Measurements from ENCODE around the gene LRG1. TPM values are rescaled to one million over a fixed set of nuclear protein-coding genes. Genes with fewer than 3 reads are reported as not detected.

LRG1 gene
- polyA plus RNA-seq, 1 donor (not counting 4 experiments of a cell fraction or from before 2014, with no cell fraction given): 1.2 TPM

DNA sequence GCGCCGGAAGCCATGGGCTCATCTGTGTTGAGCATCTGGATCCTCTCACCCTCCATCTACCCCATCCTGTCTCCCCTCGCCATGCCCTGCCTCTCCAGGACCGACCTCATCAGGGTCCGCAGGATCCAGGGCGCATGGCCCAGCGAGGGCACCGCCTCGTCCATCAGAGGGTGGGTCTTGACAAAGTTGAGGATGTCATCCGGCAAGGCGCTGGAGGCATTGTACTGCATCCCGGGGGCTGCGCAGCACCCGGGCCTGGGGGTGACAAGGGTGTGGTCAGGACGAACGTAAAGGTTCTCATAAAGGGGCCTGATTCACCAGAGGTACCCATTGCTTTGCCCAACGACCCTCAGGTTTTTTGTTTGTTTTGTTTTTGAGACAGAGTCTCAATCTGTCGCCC, 10.2 kb upstream of the LRG1 start:
- H3K9me1 ChIP-seq (ENCODE audit: control insufficient read depth, extremely low read depth, insufficient read depth, low read length): no peaks in the 10 kb centered on the region
- no peaks in the 10 kb centered on the region for H4K20me1 ChIP-seq (ENCODE audit: control insufficient read depth, extremely low read depth, insufficient read depth, low read length)
- dilution Hi-C loops (cut with MboI; ENCODE audit: extremely low pct_ligation_motif_present, low sequenced_read_pairs): no loop called here
- no peaks in the 10 kb centered on the region for H3K36me3 ChIP-seq (ENCODE audit: control insufficient read depth in 2 of 2, extremely low read depth in 1 of 2, insufficient read depth in 2 of 2, low read length in 2 of 2)
- no peak overlapping the region for H3K4me2 ChIP-seq (ENCODE audit: control insufficient read depth, extremely low read depth, insufficient read depth, low read depth, low read length)
- H3K9me3 ChIP-seq (ENCODE audit: control insufficient read depth, low read depth, low read length): no peaks in the 10 kb centered on the region
- no peak overlapping the region for H3K4me3 ChIP-seq (ENCODE audit: control insufficient read depth in 2 of 3, extremely low read depth in 1 of 3, insufficient read depth in 2 of 3, low read depth in 1 of 3, low read length in 3 of 3)
- no peak for FAIRE-seq
- H2AFZ ChIP-seq (ENCODE audit: control insufficient read depth, low read length): no peak overlapping the region
- no peaks in the 10 kb centered on the region for H3K4me1 ChIP-seq (ENCODE audit: control insufficient read depth, extremely low read depth, insufficient read depth, low read length)
- DNase-seq (ENCODE audit: low read depth, low spot score): no peak
- TF ChIP-seq, protein P1, sequence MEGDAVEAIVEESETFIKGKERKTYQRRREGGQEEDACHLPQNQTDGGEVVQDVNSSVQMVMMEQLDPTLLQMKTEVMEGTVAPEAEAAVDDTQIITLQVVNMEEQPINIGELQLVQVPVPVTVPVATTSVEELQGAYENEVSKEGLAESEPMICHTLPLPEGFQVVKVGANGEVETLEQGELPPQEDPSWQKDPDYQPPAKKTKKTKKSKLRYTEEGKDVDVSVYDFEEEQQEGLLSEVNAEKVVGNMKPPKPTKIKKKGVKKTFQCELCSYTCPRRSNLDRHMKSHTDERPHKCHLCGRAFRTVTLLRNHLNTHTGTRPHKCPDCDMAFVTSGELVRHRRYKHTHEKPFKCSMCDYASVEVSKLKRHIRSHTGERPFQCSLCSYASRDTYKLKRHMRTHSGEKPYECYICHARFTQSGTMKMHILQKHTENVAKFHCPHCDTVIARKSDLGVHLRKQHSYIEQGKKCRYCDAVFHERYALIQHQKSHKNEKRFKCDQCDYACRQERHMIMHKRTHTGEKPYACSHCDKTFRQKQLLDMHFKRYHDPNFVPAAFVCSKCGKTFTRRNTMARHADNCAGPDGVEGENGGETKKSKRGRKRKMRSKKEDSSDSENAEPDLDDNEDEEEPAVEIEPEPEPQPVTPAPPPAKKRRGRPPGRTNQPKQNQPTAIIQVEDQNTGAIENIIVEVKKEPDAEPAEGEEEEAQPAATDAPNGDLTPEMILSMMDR (optimal IDR thresholded peaks at IDR 0.05 in 1 of 3, IDR thresholded peaks at IDR 0.05 in 1 of 3, conservative IDR thresholded peaks at IDR 0.05 in 1 of 3; ENCODE audit: extremely low read depth in 1 of 3, insufficient read depth in 2 of 3, low read length in 3 of 3): no peak
- TF ChIP-seq EZH2 (IDR thresholded peaks at IDR 0.05; ENCODE audit: low read length): no peak
- H3K27me3 ChIP-seq (ENCODE audit: control insufficient read depth, extremely low read depth, insufficient read depth, low read length): no peaks in the 10 kb centered on the region
- no peak overlapping the region for H3K27ac ChIP-seq (ENCODE audit: control insufficient read depth, insufficient read depth, low read length)
- H3K9ac ChIP-seq (ENCODE audit: control insufficient read depth, extremely low read depth, insufficient read depth, low read length): no peak overlapping the region
- H3K79me2 ChIP-seq (ENCODE audit: control insufficient read depth, insufficient read depth, low read length): no peaks in the 10 kb centered on the region

DNA sequence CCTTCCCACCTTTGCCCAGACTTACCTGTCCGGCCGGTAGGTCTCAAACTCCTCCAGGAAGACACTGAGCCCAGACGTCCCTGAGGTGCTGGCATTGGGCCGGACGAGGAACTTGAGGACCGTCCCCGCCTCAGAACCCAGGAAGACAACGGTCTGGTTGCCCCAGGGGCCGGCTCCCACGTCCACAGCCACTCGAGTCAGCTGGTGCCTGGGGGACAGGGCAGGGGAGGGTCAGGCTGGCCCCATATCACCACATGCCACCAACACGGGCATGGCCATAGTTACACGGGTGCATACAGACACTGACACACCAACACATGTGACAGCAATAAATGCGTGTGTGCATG, 8.4 kb upstream of the LRG1 start:
- Histone ChIP-seq H3K27me3 (ENCODE audit: control insufficient read depth, extremely low read depth, insufficient read depth, low read length) (no peaks in the 10 kb centered on the region), H3K4me2 (ENCODE audit: control insufficient read depth, extremely low read depth, insufficient read depth, low read depth, low read length) (no peak overlapping the region), H3K36me3 (ENCODE audit: control insufficient read depth in 2 of 2, extremely low read depth in 1 of 2, insufficient read depth in 2 of 2, low read length in 2 of 2) (no peaks in the 10 kb centered on the region), H3K9me3 (ENCODE audit: control insufficient read depth, low read depth, low read length) (no peaks in the 10 kb centered on the region), H3K4me1 (ENCODE audit: control insufficient read depth, extremely low read depth, insufficient read depth, low read length) (no peaks in the 10 kb centered on the region), H3K9ac (ENCODE audit: control insufficient read depth, extremely low read depth, insufficient read depth, low read length) (no peak overlapping the region), H4K20me1 (ENCODE audit: control insufficient read depth, extremely low read depth, insufficient read depth, low read length) (no peaks in the 10 kb centered on the region), H3K9me1 (ENCODE audit: control insufficient read depth, extremely low read depth, insufficient read depth, low read length) (no peaks in the 10 kb centered on the region), H3K27ac (ENCODE audit: control insufficient read depth, insufficient read depth, low read length) (no peak overlapping the region), H2AFZ (ENCODE audit: control insufficient read depth, low read length) (no peak overlapping the region), H3K4me3 (ENCODE audit: control insufficient read depth in 2 of 3, extremely low read depth in 1 of 3, insufficient read depth in 2 of 3, low read depth in 1 of 3, low read length in 3 of 3) (no peak overlapping the region), H3K79me2 (ENCODE audit: control insufficient read depth, insufficient read depth, low read length) (no peaks in the 10 kb centered on the region)
- no peak for FAIRE-seq
- dilution Hi-C loops (cut with MboI; ENCODE audit: extremely low pct_ligation_motif_present, low sequenced_read_pairs): no loop called here
- no peak for TF ChIP-seq EZH2 (IDR thresholded peaks at IDR 0.05; ENCODE audit: low read length)
- TF ChIP-seq, protein P1 (optimal IDR thresholded peaks at IDR 0.05 in 1 of 3, IDR thresholded peaks at IDR 0.05 in 1 of 3, conservative IDR thresholded peaks at IDR 0.05 in 1 of 3; ENCODE audit: extremely low read depth in 1 of 3, insufficient read depth in 2 of 3, low read length in 3 of 3): no peak
- DNase-seq (ENCODE audit: low read depth, low spot score): no peak
